Measurements from ENCODE around the gene DERL3.

DERL3 gene

GRCh38 chr22:23846081-23846469 lies 7.3 kb upstream of the DERL3 start:
- no peak for FAIRE-seq

GRCh38 chr22:23845265-23846080 lies 6.7 kb upstream of the DERL3 start:
- FAIRE-seq = no peak

GRCh38 chr22:23844739-23845202 lies 6.0 kb upstream of the DERL3 start:
- no peak for FAIRE-seq

- no peak for FAIRE-seq
Measured at GRCh38 chr22:23842599-23842998, 3.8 kb upstream of the DERL3 start.

- no peak for FAIRE-seq
Measured at GRCh38 chr22:23841736-23842445, 3.1 kb upstream of the DERL3 start.

- FAIRE-seq = no peak
Measured at GRCh38 chr22:23841292-23841691, 2.5 kb upstream of the DERL3 start.

GRCh38 chr22:23840026-23840425 lies 1.2 kb upstream of the DERL3 start:
- FAIRE-seq = no peak

- no peak for FAIRE-seq
Measured at GRCh38 chr22:23837911-23838680, 710 bp downstream of the DERL3 start.

- FAIRE-seq = no peak
Measured at GRCh38 chr22:23837496-23837859, 1.3 kb downstream of the DERL3 start.

- FAIRE-seq = no peak
Measured at GRCh38 chr22:23836692-23837495, 1.9 kb downstream of the DERL3 start.

GRCh38 chr22:23836281-23836680 lies 2.5 kb downstream of the DERL3 start:
- FAIRE-seq = no peak

- FAIRE-seq = no peak
Measured at GRCh38 chr22:23835484-23836144, 3.2 kb downstream of the DERL3 start.

GRCh38 chr22:23834793-23835483 lies 3.9 kb downstream of the DERL3 start:
- no peak for FAIRE-seq

- FAIRE-seq = no peak
Measured at GRCh38 chr22:23834406-23834792, 4.4 kb downstream of the DERL3 start.

- no peak for FAIRE-seq
Measured at GRCh38 chr22:23833911-23834317, 4.9 kb downstream of the DERL3 start.

GRCh38 chr22:23833017-23833751 lies 5.6 kb downstream of the DERL3 start:
- FAIRE-seq = no peak

- no peak for FAIRE-seq
Measured at GRCh38 chr22:23832226-23833016, 6.4 kb downstream of the DERL3 start.

- FAIRE-seq = no peak
Measured at GRCh38 chr22:23831781-23832180, 7.0 kb downstream of the DERL3 start.

GRCh38 chr22:23831261-23831660 lies 7.5 kb downstream of the DERL3 start:
- FAIRE-seq = no peak

GRCh38 chr22:23829845-23830372 lies 8.9 kb downstream of the DERL3 start:
- FAIRE-seq = no peak
